Duodenal mucosa (tissue), 2 donors: ENCODE data around the gene PRKAR1A.
"Not testable (repeated sequence)": the region's sequence is repeated elsewhere in the genome, so short reads cannot be mapped to it uniquely, and the experiment has no call there.

Experiments
- H3K27ac ChIP-seq: one replicate; pipeline ENCODE4 v1.7.0; 2013; ENCODE audit warnings: low read depth, low read length
- H3K27me3 ChIP-seq, 2 donors: one replicate each; pipeline ENCODE4 v1.7.0; 2013; ENCODE audit warnings: low read length in 2 of 2, control low read depth in 1 of 2; ENCODE audit not compliant: insufficient read depth in 2 of 2, control insufficient read depth in 1 of 2
- H3K36me3 ChIP-seq, 2 donors: one replicate each; pipeline ENCODE4 v1.7.0; 2013; ENCODE audit warnings: low read length in 2 of 2, control low read depth in 1 of 2; ENCODE audit not compliant: insufficient read depth in 2 of 2, control insufficient read depth in 1 of 2
- H3K4me1 ChIP-seq, 2 donors: one replicate each; pipeline ENCODE4 v1.7.0; 2013; ENCODE audit warnings: low read length in 2 of 2, control low read depth in 1 of 2; ENCODE audit not compliant: insufficient read depth in 2 of 2, control insufficient read depth in 1 of 2
- H3K4me3 ChIP-seq, 2 donors: one replicate each; pipeline ENCODE4 v1.7.0; 2013; ENCODE audit warnings: low read length in 2 of 2, low read depth in 1 of 2
- H3K9ac ChIP-seq, 2 donors: one replicate each; pipeline ENCODE4 v1.7.0; 2013; ENCODE audit warnings: low read length in 2 of 2, low read depth in 1 of 2
- H3K9me3 ChIP-seq, 2 donors: one replicate each; pipeline ENCODE4 v1.7.0; 2013; ENCODE audit warnings: low read length in 2 of 2, control low read depth in 1 of 2; ENCODE audit not compliant: control insufficient read depth in 1 of 2

PRKAR1A gene

DNA sequence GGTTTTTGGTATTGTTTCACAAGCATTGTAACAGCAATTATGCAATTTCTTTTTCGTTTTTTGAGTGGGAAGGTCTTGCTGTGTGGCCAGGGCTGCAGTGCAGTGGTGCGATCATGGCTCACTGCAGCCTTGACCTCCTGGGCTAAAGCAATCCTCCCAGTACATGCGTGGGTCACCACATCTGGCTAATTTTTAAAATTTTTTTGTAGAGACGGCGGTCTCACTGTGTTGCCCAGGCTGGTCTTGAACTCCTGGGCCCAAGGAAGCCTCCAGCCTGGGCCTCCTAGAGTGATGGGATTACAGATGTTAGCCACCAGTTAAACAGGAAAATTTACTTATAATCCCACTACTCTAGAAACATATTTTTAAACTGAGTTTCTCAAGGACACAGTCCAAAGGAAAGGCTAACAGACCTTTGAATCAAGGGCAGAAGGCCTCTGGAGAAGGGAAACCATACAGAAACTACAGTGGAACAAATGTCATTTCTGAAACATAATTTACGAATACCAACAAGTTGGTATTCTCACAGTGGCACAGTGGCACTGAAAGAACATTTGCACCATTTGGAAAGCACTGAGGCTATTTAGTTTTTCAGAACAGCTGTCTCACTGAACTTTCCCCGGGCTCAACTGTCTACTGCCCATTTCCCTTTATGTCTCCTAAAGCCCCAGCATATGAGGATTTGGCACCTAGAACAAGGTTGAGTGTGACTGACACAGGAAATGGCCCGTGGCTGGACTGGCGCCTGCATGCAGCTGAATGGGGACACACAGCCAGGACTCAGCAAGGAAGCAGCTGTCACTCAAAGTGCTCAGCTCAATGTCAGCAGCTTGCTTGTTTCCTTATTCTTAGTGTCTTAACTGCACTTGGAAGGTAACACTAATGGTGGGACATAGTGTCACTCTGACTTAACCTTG is 2.8 kb upstream of the PRKAR1A start:
- Histone ChIP-seq H3K9me3 (no peaks in the 10 kb centered on the region), H3K36me3 (no peaks in the 10 kb centered on the region), H3K9ac (no peak overlapping the region), H3K4me3 (no peak overlapping the region), H3K27me3 (no peaks in the 10 kb centered on the region), H3K4me1 (peaks cover 4 to 16% of the 10 kb centered on the region in 2 donors), H3K27ac (no peak overlapping the region)

DNA sequence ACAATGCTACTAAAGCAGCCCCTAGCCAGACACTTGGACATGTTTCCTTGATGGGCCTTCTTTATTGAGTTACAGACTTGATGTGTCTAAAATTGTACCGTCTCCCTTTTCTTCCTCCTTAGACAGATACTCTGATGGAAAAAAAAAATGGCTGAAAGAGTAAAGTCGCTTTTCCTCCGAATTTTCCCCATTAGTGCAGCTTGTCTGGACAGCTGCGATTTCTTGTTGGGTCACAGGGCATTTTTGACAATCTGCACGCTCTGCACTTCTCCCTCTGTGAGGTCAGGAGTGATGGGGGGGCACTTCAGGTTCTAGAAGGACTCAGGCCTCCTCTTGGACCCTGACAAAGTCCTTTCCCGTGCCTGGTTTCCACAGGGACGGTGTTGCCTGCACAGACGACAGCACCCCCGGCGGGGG is 968 bp upstream of the PRKAR1A start:
- peaks cover 12 to 25% of the 10 kb centered on the region in 2 donors for H3K4me1 ChIP-seq
- no peaks in the 10 kb centered on the region for H3K9me3 ChIP-seq

DNA sequence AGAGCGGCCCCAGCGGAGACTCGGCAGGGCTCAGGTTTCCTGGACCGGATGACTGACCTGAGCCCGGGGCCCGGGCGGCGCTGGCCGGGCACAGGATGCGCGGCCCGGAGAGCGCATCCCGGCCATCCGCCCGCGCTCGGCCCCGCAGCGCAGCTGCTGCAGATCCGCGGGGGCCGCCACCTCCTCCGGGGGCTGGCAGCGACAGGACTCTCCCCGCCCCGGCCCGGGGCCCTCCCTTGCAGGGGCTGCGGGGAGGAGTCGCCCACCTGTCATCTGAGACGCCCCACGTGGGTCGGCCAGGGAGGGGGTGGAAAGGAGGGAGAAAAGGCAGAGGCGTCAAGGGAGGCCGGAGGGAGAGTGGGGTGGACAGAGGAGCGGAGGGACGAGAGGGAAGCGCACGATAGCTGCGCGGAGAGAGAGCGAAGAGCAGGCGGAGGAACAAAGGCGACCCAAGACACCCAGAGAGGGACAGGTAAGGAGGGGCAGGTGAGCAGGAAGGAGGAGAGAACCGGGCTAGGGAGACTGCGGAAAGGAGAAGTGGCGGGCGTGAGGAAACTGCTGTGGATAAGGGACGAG is 471 bp upstream of the PRKAR1A start:
- H3K9ac ChIP-seq: peak overlapping the region; percentile 98 to 100
- peaks cover 6 to 12% of the 10 kb centered on the region in 2 donors for H3K36me3 ChIP-seq
- no peaks in the 10 kb centered on the region for H3K27me3 ChIP-seq
- H3K27ac ChIP-seq: peak overlapping the region; percentile 99
- H3K4me1 ChIP-seq: peaks cover 12 to 25% of the 10 kb centered on the region in 2 donors
- no peaks in the 10 kb centered on the region for H3K9me3 ChIP-seq
- H3K4me3 ChIP-seq: peak overlapping the region; percentile 88 to 94

More for the DNA sequence above, 968 bp upstream of the PRKAR1A start:
- peaks cover 6 to 7% of the 10 kb centered on the region in 2 donors for H3K36me3 ChIP-seq
- H3K27ac ChIP-seq: peak overlapping the region; percentile 99
- H3K27me3 ChIP-seq: no peaks in the 10 kb centered on the region
- H3K4me3 ChIP-seq: peak overlapping the region; percentile 88 to 94
- H3K9ac ChIP-seq: peak overlapping the region; percentile 98 to 100

- Histone ChIP-seq H3K9me3 (no peaks in the 10 kb centered on the region), H3K4me1 (peaks cover 12 to 35% of the 10 kb centered on the region in 2 donors), H3K27ac (peak overlapping the region; percentile 99), H3K27me3 (no peaks in the 10 kb centered on the region), H3K36me3 (peaks cover 6 to 24% of the 10 kb centered on the region in 2 donors), H3K9ac (peak overlapping the region; percentile 98 to 100), H3K4me3 (peak overlapping the region; percentile 88 to 94)
Observed at GRCh38 chr17:68512960-68513474, 787 bp downstream of the PRKAR1A start.

GRCh38 chr17:68513932-68514331 is 1.7 kb downstream of the PRKAR1A start:
- Histone ChIP-seq H3K27me3 (no peaks in the 10 kb centered on the region), H3K9me3 (no peaks in the 10 kb centered on the region), H3K4me3 (peak overlapping the region; percentile 88 to 94), H3K4me1 (peaks cover 17 to 35% of the 10 kb centered on the region in 2 donors), H3K36me3 (peaks cover 6 to 29% of the 10 kb centered on the region in 2 donors), H3K27ac (no peak overlapping the region), H3K9ac (peak overlapping the region; percentile 98 to 100)

GRCh38 chr17:68514831-68515635 is 2.8 kb downstream of the PRKAR1A start:
- peak overlapping the region; percentile 32 to 100 for H3K9ac ChIP-seq
- H3K27ac ChIP-seq: no peak overlapping the region
- no peaks in the 10 kb centered on the region for H3K27me3 ChIP-seq
- H3K36me3 ChIP-seq: peaks cover 12 to 39% of the 10 kb centered on the region in 2 donors
- no peaks in the 10 kb centered on the region for H3K9me3 ChIP-seq
- H3K4me3 ChIP-seq: peak overlapping the region in 1 of 2 donors; percentile 88
- H3K4me1 ChIP-seq: peaks cover 17 to 35% of the 10 kb centered on the region in 2 donors

GRCh38 chr17:68516732-68517131 is 4.5 kb downstream of the PRKAR1A start:
- no peak overlapping the region for H3K27ac ChIP-seq
- H3K9ac ChIP-seq: no peak overlapping the region
- peaks cover 12 to 47% of the 10 kb centered on the region in 2 donors for H3K36me3 ChIP-seq
- H3K27me3 ChIP-seq: no peaks in the 10 kb centered on the region
- H3K4me1 ChIP-seq: peaks cover 17 to 28% of the 10 kb centered on the region in 2 donors
- no peaks in the 10 kb centered on the region for H3K9me3 ChIP-seq
- no peak overlapping the region for H3K4me3 ChIP-seq

DNA sequence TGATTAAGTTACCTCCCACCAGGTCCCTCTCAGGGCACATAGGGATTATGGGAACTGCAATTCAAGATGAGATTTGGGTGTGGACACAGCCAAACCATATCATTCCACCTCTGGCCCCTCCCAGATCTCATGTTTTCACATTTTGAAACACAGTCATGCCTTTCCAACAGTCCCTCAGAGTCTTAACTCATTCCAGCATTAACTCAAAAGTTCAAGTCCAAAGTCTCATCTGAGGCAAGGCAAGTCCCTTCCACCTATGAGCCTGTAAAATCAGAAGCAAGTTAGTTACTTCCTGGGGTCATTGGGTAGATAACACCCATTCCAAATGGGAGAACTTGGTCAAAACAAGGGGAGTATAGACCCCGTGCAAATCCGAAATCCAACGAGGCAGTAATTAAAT is 5.4 kb downstream of the PRKAR1A start:
- H3K27ac ChIP-seq, H3K9me3 ChIP-seq: not testable (repeated sequence)
- H3K4me1 ChIP-seq: peaks cover 17 to 28% of the 10 kb centered on the region in 2 donors

DNA sequence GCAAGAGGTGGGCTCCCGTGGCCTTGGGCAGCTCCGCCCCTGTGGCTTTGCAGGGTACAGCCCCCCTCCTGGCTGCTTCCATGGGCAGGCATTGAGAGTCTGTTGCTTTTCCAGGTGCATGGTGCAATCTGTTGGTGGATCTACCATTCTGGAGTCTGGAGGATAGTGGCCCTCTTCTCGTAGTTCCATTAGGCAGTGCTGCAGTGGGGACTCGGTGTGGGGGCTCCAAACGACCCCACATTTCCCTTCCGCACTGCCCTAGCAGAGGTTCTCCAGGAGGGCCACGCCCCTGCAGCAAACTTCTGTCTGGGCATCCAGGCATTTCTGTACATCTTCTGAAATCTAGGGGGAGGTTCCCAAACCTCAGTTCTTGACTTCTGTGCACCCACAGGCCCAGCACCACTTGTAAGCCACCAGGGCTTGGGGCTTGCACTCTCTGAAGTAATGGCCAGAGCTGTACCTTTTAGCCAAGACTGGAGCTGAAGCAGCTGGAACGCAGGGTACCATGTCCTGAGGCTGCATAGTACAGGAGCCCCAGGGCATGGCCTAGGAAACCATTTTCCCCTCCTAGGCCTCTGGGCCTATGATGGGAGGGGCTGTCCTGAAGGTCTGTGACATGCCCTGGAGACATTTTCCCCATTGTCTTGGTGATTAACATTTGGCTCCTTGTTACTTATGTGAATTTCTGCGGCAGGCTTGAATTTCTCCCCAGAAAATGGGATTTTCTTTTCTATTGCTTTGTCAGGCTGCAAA is 6.0 kb downstream of the PRKAR1A start:
- peaks cover 13 to 58% of the 10 kb centered on the region in 2 donors for H3K36me3 ChIP-seq

More for the DNA sequence above, 5.4 kb downstream of the PRKAR1A start:
- not testable (repeated sequence) for H3K4me3 ChIP-seq, H3K27me3 ChIP-seq, H3K9ac ChIP-seq
- peaks cover 12 to 52% of the 10 kb centered on the region in 2 donors for H3K36me3 ChIP-seq

More for the DNA sequence above, 6.0 kb downstream of the PRKAR1A start:
- H3K27ac ChIP-seq: no peak overlapping the region
- no peaks in the 10 kb centered on the region for H3K9me3 ChIP-seq
- no peak overlapping the region for H3K9ac ChIP-seq
- H3K4me3 ChIP-seq: no peak overlapping the region
- no peaks in the 10 kb centered on the region for H3K27me3 ChIP-seq
- peaks cover 17 to 28% of the 10 kb centered on the region in 2 donors for H3K4me1 ChIP-seq
